ENCODE data around the gene SHISA4.
"Not testable (repeated sequence)": the region's sequence is repeated elsewhere in the genome, so short reads cannot be mapped to it uniquely, and the experiment has no call there.

Gene SHISA4

GRCh38 chr1:201888282-201889089 lies at the start of gene SHISA4:
SHISA4 (plus strand) TSS chr1:201888898; CDS start chr1:201888995, 97 bp downstream.
- DNase-seq (ENCODE audit: low read depth): no peak

GRCh38 chr1:201839089-201839488 lies 49.6 kb upstream of the SHISA4 start:
- DNase-seq (ENCODE audit: low read depth): not testable (repeated sequence)

DNA sequence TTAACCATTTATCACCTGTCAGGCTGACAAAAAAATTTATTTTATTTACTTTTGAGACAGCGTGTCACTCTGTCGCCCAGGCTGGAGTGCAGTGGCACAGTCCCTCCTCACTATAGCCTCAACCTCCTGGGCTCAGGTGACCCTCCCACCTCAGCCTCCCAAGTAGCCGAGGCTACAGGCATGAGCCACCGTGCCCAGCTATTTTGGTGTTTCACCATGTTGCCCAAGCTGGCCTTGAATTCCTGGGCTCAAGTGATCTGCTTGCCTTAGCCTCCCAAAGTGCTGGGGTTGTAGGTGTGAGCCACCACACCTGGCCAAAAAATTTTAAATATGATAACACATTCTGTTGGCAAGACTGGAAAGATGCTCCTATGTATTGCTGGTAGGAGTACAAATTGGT lies 48.6 kb upstream of the SHISA4 start:
- DNase-seq (ENCODE audit: low read depth): no peak

DNA sequence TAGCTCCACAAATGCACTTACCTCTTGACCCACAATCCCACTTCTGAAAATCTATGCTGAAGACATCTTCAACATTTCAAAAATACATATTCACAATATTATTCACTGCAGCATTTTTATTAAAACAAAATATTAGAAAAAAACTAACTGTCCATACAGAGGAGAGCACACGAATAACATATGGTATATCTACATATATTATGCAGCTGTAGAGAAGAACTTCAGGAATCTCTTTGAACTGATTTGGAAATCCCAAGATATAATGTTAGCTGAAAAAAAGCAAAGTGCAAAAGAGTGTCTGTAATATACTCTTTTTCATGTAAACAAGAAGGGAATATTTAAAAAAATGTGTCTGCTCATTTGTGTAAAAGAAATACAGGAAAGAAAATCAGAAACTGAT lies 48.2 kb upstream of the SHISA4 start:
- no peak for DNase-seq (ENCODE audit: low read depth)

GRCh38 chr1:201841265-201841912 lies 47.3 kb upstream of the SHISA4 start:
- DNase-seq (ENCODE audit: low read depth): no peak

DNA sequence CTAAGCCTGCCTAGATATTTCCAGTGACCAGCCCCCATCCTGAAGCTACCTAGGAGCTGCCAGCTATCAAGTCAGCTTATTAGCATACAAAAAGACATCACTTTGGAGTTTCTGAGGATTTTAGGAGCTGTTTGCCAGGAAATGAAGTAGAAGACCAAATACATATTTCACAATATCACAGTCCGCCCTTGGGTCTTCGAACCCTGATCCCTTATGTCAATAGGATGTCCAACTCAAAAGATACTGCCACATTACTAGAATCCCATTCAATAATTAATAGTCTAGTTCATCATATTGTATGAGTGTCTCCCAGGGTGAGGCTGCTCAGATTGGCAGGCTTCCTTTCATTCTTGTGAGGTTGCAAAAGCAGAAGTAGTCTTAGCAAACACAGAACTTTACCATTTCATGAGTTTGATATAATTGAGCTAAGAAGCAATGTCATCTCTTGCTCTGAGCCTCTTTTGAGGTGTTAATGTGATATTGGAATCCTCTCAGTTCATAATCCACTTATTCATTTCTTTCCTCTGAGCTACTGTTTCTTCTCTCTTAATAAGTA lies 46.1 kb upstream of the SHISA4 start:
- DNase-seq (ENCODE audit: low read depth): no peak

GRCh38 chr1:201845331-201846083 lies 43.2 kb upstream of the SHISA4 start:
- DNase-seq (ENCODE audit: low read depth): no peak

- no peak for DNase-seq (ENCODE audit: low read depth)
These were observed 41.5 kb upstream of the SHISA4 start for GRCh38 chr1:201847150-201847549.

DNA sequence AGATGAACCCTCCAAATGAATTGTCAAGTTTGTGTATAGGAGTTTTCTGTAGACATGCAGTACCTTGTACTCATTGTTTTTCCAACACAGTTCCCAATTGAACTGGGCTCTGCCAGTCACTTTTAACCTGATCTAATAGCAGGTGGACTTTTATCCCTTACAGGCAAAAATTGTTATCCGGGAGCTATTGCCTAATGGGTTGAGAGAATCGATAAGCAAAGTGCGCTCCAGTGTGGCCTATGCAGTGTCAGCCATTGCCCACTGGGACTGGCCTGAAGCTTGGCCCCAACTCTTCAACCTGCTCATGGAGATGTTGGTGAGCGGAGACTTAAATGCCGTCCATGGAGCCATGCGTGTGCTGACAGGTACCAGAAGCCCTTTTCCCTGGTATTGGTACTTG lies 40.5 kb upstream of the SHISA4 start:
- no peak for DNase-seq (ENCODE audit: low read depth)

DNA sequence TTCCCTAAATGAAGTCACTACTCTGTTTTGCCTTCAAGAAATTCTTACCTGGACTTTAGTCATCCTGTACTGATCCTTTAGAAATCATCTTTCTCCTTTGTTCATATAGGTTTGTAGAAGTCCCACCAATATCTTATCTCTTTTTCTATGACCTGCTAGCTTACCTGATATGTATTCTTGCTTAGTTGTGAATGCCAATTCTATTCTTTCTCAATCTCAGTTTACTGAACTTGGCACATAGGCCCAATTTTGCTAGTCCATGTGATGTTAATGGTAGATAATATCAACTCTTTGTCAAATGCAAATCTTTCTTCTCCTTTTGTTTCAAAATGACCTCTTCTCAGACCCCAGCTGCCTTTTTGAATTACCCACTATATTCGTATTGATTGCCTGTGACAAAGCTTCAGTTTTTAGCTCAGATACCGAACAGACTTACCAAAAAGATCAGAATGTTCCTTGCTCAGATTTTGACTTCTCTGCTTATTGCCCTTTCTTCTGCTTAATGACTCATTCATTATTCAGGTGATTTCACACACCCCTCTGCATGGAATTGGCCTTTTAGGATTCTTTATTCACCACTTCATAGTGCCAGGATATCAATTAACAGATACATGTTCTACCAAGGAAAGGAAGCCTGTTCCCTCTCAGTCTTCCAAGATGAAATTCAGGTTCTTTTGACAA lies 39.2 kb upstream of the SHISA4 start:
- DNase-seq (ENCODE audit: low read depth): no peak

DNA sequence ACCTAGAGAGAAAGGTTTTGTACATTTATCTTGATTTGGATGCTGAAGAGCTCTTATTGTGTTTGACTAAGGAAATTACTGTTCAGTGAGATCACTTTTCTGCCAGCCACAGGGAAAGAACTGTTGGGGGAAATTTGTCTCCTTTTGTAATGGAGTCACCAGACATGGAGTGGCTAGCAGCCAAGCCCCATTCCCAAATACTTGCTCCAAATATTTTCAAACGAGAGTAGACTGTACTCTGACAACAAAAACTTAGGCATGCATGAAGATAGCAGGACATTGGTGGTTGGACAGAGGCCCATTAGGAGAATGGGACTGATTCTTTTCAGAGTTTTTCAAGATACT lies 38.7 kb upstream of the SHISA4 start:
- DNase-seq (ENCODE audit: low read depth): no peak

DNA sequence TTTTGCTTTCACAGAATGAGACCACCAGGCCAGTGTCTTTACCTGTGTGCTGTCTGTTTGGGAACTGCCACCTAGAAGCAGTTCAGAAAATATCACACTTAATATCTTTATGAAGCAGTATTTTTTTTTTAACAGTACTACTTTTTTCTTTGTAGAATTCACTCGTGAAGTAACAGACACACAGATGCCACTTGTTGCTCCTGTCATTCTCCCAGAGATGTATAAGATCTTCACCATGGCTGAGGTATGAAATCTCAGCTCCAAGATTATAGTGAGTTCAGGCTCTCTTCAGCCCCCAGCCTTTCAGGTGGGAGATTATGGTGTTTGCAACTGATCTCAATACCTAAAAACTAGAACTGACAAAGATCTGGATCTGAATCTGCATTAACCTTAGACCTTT lies 36.7 kb upstream of the SHISA4 start:
- DNase-seq (ENCODE audit: low read depth): no peak

DNA sequence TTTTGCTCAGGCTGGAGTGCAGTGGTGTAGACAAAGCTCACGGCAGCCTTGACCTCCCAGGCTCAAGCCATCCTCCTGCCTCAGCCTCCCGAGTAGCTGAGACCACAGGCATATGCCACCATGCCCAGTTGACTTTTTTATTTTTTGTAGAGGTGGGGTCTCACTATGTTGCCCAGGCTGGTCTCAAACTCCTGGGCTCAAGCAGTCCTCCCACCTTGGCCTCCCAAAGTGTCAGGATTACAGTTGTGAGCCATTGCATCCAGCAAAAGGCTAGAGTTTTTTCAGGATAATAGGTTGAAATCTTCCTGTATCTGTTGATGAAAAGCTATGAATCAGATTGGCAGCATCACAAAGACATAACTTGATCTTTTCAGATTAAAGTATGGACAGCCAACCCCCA lies 32.0 kb upstream of the SHISA4 start:
- DNase-seq (ENCODE audit: low read depth): not testable (repeated sequence)

DNA sequence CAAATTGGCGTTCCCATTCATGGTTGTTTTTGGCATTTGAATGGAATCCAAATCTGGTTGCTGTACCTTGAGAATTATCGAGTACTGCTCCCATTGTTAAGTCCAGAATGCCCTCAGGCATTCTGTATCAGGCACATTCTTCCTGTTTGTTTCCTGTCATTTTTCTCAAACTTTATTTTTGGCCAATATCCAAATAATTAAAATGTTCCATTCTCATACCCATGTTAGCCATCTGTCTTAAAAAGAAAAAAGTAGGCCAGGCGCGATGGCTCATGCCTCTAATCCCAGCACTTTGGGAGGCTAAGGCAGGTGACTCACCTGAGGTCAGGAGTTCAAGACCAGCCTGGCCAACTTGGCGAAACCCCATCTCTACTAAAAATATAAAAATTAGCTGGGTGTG lies 29.3 kb upstream of the SHISA4 start:
- DNase-seq (ENCODE audit: low read depth): no peak

DNA sequence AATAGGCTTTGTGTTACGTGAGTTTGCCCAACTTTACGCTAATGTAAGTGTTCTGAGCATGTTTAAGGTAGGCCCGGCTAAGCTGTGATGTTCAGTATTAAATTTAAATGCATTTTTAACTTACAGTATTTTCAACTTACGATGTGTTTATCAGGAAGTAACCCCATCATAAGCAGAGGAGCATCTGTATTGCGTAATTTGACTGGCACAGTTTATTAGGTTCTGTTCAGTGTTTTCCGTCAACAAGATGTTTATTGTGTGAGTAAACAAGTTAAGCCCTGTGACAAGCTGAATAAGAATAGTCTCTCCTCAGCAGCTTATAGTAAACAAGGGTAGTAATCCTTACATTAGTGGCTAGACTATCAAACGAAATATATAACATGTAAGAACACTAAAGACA lies 27.2 kb upstream of the SHISA4 start:
- no peak for DNase-seq (ENCODE audit: low read depth)

GRCh38 chr1:201870397-201870796 lies 18.3 kb upstream of the SHISA4 start:
- no peak for DNase-seq (ENCODE audit: low read depth)

- DNase-seq (ENCODE audit: low read depth): no peak
These were observed 14.0 kb upstream of the SHISA4 start for GRCh38 chr1:201874672-201875071.

DNA sequence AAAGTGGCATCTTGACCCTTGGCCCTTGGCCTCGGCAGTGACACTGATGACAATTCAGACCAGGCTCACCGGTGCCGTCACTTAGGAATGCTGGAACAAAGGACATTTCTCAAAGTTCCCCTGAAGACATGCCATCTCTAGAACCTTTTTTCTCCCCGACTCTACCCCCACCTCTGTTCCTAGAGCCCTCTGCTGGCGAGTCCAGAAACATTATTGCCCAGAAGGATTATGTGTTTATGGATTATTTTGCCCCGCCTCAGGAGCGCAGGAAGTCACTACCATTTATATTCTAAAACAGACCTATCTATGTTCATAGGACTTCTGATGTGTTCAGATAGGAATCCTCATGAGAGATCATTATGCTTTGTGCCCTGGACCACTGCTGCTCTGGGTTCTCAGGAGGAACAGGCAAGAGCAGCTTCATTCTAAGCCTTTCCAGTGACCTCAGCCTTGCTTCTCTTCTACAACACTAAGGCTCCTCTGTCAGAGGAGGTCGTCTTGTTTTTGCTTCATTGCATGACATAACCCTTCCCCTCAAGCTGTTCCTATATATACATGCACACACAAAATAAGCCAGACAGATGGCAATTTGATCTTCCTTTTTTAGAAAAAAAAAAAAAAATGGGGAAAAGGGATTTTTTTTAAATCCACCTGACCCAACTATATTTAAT lies 12.4 kb upstream of the SHISA4 start:
- no peak for DNase-seq (ENCODE audit: low read depth)

DNA sequence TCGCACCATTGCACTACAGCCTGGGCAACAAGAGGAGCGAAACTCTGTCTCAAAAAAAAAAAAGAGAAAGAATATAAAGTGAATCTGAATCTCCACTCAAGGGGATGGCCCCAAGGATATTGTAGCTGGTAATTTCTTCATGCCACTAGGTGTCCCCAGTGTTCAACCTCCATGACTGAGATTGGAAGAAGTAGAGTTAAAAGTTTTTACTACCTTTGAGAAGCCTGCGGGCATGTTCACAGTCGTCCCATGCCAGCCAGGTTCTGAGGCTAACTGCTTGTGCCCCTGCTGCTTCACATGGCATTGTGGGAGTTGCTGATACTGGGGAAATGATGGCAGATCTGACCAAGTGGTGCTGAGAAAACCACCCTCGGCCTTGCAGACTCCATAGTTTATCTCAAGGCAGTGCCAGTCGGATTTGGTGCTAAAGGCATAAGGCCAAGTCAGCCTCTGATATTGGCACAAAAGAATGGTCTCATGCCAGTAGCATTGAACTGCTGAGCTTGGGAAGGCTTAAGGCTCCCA lies 10.8 kb upstream of the SHISA4 start:
- DNase-seq (ENCODE audit: low read depth): no peak

DNA sequence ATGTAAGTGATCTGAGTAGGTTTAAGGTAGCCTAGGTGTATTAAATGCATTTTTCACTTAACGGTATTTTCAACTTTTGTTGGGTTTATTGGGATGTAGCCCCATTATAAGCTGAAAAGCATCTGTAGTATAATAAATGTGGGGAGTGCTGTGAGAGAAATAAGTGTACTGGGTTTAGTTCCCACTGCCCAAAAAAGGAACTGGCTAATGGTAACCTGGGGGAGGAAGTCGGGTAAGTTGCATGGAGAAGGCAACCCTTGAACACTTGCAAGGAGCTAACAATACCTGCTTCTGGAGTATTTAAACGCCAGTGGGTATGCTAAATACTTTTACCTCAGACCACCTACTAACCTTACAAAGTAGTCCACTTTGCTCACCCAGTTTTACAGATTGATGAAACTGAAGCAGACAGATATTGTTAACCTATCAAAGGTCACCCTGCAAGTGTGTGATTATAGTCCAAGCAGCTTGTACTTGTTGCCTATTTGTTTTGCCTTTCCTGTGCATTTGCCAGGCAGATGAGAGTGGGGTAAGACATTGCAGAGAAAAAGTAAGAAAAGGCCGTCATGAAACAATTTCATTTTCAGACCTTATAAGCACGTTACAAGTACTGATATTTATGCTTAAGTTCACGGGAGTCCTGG lies 7.6 kb upstream of the SHISA4 start:
- no peak for DNase-seq (ENCODE audit: low read depth)

- DNase-seq (ENCODE audit: low read depth): no peak
These were observed 7.1 kb upstream of the SHISA4 start for GRCh38 chr1:201881617-201882016.
